HEK293 (cell line): ENCODE data around the gene CACNA1H.

ENCODE experiments used
- ZNF24 ChIP-seq: fragments of 450-650 bp; formaldehyde crosslinking; IDR thresholded peaks from 2 replicates; pipeline ENCODE4 v1.5.1; 2016; ENCODE audit warnings: missing biosample characterization, missing genetic modification characterization
- ZNF324 ChIP-seq: fragments of 450-650 bp; formaldehyde crosslinking; IDR thresholded peaks from 2 replicates; pipeline ENCODE4 v1.5.1; 2016; ENCODE audit warnings: missing biosample characterization, missing genetic modification characterization
- ZNF394 ChIP-seq: fragments of 450-650 bp; formaldehyde crosslinking; IDR thresholded peaks from 2 replicates; pipeline ENCODE4 v1.5.1; 2016; ENCODE audit warnings: missing biosample characterization, missing genetic modification characterization, mild to moderate bottlenecking, moderate library complexity, borderline replicate concordance
- ZNF404 ChIP-seq: fragments of 450-650 bp; formaldehyde crosslinking; IDR thresholded peaks from 2 replicates; pipeline ENCODE4 v1.5.1; 2017; ENCODE audit warnings: missing biosample characterization, missing genetic modification characterization
- ZNF704 ChIP-seq: fragments of 450-650 bp; formaldehyde crosslinking; IDR thresholded peaks from 2 replicates; pipeline ENCODE4 v1.5.1; 2016; ENCODE audit warnings: missing biosample characterization, missing genetic modification characterization
- ZNF707 ChIP-seq: fragments of 450-650 bp; formaldehyde crosslinking; IDR thresholded peaks from 2 replicates; pipeline ENCODE4 v1.5.1; 2016; ENCODE audit warnings: missing biosample characterization, missing genetic modification characterization
- TF ChIP-seq, protein P1 (sequence below): fragments of 450-650 bp; formaldehyde crosslinking; IDR thresholded peaks from 2 replicates; pipeline ENCODE4 v1.5.1; 2016; ENCODE audit warnings: missing biosample characterization, missing genetic modification characterization
- TF ChIP-seq, protein P2 (sequence below): IDR thresholded peaks from 2 replicates; pipeline ENCODE4 v1.6.1; 2011; ENCODE audit warnings: mild to moderate bottlenecking, low read depth, low read length, borderline replicate concordance

DNA sequence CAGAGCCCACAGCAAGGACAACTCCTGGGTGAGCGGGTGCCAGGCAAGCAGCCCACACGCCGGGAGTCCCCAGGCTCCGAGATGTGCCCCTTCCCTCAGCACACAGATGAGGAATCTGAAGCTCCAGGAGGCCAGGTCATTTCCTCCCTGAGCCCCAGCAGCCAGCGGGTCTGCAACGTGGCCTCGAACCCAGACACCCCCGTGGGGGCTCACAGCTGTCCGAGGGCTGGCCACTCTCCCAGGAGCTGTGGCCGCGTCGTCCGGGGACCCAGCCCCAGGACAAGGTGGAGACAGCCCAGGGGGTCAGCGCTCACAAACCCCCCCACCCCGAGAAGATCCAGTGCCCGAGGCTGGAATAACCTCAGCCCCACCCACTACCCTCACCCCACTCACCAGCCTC is 39.4 kb upstream of the CACNA1H start:
- no peak for TF ChIP-seq ZNF404
- TF ChIP-seq, protein P1, sequence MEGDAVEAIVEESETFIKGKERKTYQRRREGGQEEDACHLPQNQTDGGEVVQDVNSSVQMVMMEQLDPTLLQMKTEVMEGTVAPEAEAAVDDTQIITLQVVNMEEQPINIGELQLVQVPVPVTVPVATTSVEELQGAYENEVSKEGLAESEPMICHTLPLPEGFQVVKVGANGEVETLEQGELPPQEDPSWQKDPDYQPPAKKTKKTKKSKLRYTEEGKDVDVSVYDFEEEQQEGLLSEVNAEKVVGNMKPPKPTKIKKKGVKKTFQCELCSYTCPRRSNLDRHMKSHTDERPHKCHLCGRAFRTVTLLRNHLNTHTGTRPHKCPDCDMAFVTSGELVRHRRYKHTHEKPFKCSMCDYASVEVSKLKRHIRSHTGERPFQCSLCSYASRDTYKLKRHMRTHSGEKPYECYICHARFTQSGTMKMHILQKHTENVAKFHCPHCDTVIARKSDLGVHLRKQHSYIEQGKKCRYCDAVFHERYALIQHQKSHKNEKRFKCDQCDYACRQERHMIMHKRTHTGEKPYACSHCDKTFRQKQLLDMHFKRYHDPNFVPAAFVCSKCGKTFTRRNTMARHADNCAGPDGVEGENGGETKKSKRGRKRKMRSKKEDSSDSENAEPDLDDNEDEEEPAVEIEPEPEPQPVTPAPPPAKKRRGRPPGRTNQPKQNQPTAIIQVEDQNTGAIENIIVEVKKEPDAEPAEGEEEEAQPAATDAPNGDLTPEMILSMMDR (tag by site-specific recombination): no peak
- TF ChIP-seq, protein P2, sequence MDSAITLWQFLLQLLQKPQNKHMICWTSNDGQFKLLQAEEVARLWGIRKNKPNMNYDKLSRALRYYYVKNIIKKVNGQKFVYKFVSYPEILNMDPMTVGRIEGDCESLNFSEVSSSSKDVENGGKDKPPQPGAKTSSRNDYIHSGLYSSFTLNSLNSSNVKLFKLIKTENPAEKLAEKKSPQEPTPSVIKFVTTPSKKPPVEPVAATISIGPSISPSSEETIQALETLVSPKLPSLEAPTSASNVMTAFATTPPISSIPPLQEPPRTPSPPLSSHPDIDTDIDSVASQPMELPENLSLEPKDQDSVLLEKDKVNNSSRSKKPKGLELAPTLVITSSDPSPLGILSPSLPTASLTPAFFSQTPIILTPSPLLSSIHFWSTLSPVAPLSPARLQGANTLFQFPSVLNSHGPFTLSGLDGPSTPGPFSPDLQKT: no peak
- TF ChIP-seq ZNF707: no peak
- no peak for TF ChIP-seq ZNF324
- no peak for TF ChIP-seq ZNF704 (tag by site-specific recombination)
- TF ChIP-seq ZNF394 (tag by site-specific recombination): no peak
- no peak for TF ChIP-seq ZNF24 (tag by site-specific recombination)
